HCT116 (cell line): ENCODE data around the gene RNASEL. TPM values are rescaled to one million over a fixed set of nuclear protein-coding genes. Genes with fewer than 3 reads are reported as not detected.
"Not testable (repeated sequence)": the region's sequence is repeated elsewhere in the genome, so short reads cannot be mapped to it uniquely, and the experiment has no call there.

Experiments used
- ATAC-seq: fragments of 200-7000 bp; cut with Tn5 transposase; 2 replicates; pipeline ENCODE4 v1.9.1; 2020; ENCODE audit warnings: mild to moderate bottlenecking, moderate library complexity
- BruUV-seq: library from RNA; stranded (reverse); fragments of 400-500 nt; replicated peaks from 2 replicates; lab custom pipeline; 2021; lab: Mats Ljungman, UMichigan
- CTCF ChIA-PET: fragments of 300-600 bp; sonication (Branson Sonifier 250); formaldehyde crosslinking; loops from one replicate; lab custom pipeline; 2021; ENCODE audit warnings: antibody characterized with exemption; lab: Charles Lee
- POLR2A ChIA-PET: fragments of 300-600, 350-600 bp; sonication (Branson Sonifier 250); formaldehyde crosslinking; loops from one replicate; lab custom pipeline; 2021; ENCODE audit warnings: antibody characterized with exemption; lab: Charles Lee
- RAD21 ChIA-PET, 2 experiments: fragments of 300-600 bp; sonication (Branson Sonifier 250); formaldehyde crosslinking; loops; one replicate each; lab custom pipeline; 2023; ENCODE audit warnings: low total read pairs in 2 of 2; ENCODE audit not compliant: uncharacterized antibody in 2 of 2, unreplicated experiment in 2 of 2, low non-redundant PET in 1 of 2; lab: Charles Lee
- DNase-seq: peaks from one replicate; pipeline ENCODE4 v3.0.0-alpha.2; 2010; ENCODE audit warnings: low read depth, low spot score
- H2AFZ ChIP-seq: fragments of 200-600 bp; shearing (Covaris generic), sonication (generic); 2 replicates; pipeline ENCODE4 v1.6.1; 2017; ENCODE audit warnings: low read depth, mixed run types, mixed read lengths, antibody characterized with exemption, low read length; ENCODE audit not compliant: poor library complexity, severe bottlenecking
- H3K27ac ChIP-seq: 2 replicates; pipeline ENCODE4 v1.5.1; 2012; ENCODE audit warnings: low read depth, low read length
- H3K27me3 ChIP-seq: fragments of 200-600 bp; sonication (generic); 2 replicates; pipeline ENCODE4 v1.6.1; 2016; ENCODE audit warnings: mixed run types, low read length, mixed read lengths; ENCODE audit not compliant: insufficient read depth
- H3K36me3 ChIP-seq, 2 experiments: fragments of 200-500 bp in 1 of 2; fragments of 200-600 bp in 1 of 2; sonication (Bioruptor generic) in 1 of 2; sonication (generic) in 1 of 2; 2 replicates each; pipeline versions ENCODE4 v1.5.1 to v1.6.1; 2014 to 2016; ENCODE audit warnings: low read length in 2 of 2, inconsistent platforms in 1 of 2, mixed read lengths in 1 of 2, mixed run types in 1 of 2; ENCODE audit not compliant: insufficient read depth in 2 of 2, control insufficient read depth in 1 of 2
- H3K4me1 ChIP-seq, 2 experiments: fragments of 200-600 bp in 1 of 2; sonication (generic) in 1 of 2; 2 replicates each; pipeline versions ENCODE4 v1.5.1 to v1.6.1; 2012 to 2017; ENCODE audit warnings: low read length in 2 of 2, inconsistent platforms in 1 of 2, mild to moderate bottlenecking in 1 of 2, mixed read lengths in 1 of 2, mixed run types in 1 of 2, moderate library complexity in 1 of 2; ENCODE audit not compliant: insufficient read depth in 2 of 2, control insufficient read depth in 1 of 2
- H3K4me2 ChIP-seq: fragments of 200-600 bp; sonication (generic); 2 replicates; pipeline ENCODE4 v1.6.1; 2017; ENCODE audit warnings: mixed run types, low read length, mixed read lengths
- H3K4me3 ChIP-seq, 2 experiments: fragments of 200-600 bp in 1 of 2; sonication (generic) in 1 of 2; replicated peaks in 1 of 2; 2 replicates each; pipeline ENCODE4 v1.5.1; 2011 to 2016; ENCODE audit warnings: low read length in 2 of 2, control low read depth in 1 of 2, low read depth in 1 of 2, mild to moderate bottlenecking in 1 of 2, mixed read lengths in 1 of 2, mixed run types in 1 of 2
- H3K79me2 ChIP-seq: fragments of 200-600 bp; sonication (generic); 2 replicates; pipeline ENCODE4 v1.6.1; 2017; ENCODE audit warnings: mild to moderate bottlenecking, mixed run types, low read length, moderate library complexity, mixed read lengths; ENCODE audit not compliant: insufficient read depth
- H3K9ac ChIP-seq: fragments of 200-600 bp; sonication (generic); 2 replicates; pipeline ENCODE4 v1.6.1; 2016; ENCODE audit warnings: low read length, mixed read lengths
- H3K9me2 ChIP-seq: fragments of 200-600 bp; sonication (generic), shearing (Covaris generic); 2 replicates; pipeline ENCODE4 v1.6.1; 2017; ENCODE audit warnings: mixed run types, mild to moderate bottlenecking, moderate library complexity; ENCODE audit not compliant: insufficient read depth
- H3K9me3 ChIP-seq, 2 experiments: fragments of 200-500 bp in 1 of 2; fragments of 200-600 bp in 1 of 2; sonication (Bioruptor generic) in 1 of 2; sonication (generic) in 1 of 2; 2 replicates each; pipeline ENCODE4 v1.6.1; 2014 to 2017; ENCODE audit warnings: low read length in 2 of 2, mixed read lengths in 2 of 2, inconsistent platforms in 1 of 2, low read depth in 1 of 2, mild to moderate bottlenecking in 1 of 2, mixed run types in 1 of 2, moderate library complexity in 1 of 2; ENCODE audit not compliant: control insufficient read depth in 1 of 2, insufficient read depth in 1 of 2
- H4K20me1 ChIP-seq: fragments of 200-600 bp; sonication (generic), shearing (Covaris generic); 2 replicates; pipeline ENCODE4 v1.6.1; 2017; ENCODE audit warnings: mixed run types, mild to moderate bottlenecking, moderate library complexity; ENCODE audit not compliant: insufficient read depth
- EZH2phosphoT487 ChIP-seq: fragments of 200-600 bp; IDR thresholded peaks from 2 replicates; pipeline ENCODE4 v1.6.1; 2018; ENCODE audit warnings: antibody characterized with exemption, borderline replicate concordance
- POLR2A ChIP-seq: IDR thresholded peaks from 2 replicates; pipeline ENCODE4 v1.7.0; 2011; ENCODE audit warnings: borderline replicate concordance; ENCODE audit not compliant: insufficient read depth, insufficient read length; ENCODE audit errors: extremely low read depth
- ZBTB33 ChIP-seq: IDR thresholded peaks from 2 replicates; pipeline ENCODE4 v1.6.1; 2011; ENCODE audit warnings: mild to moderate bottlenecking, low read length, moderate library complexity; ENCODE audit not compliant: insufficient replicate concordance; ENCODE audit errors: extremely low read depth
- intact Hi-C: fragments of 100-400 bp; cut with micrococcal nuclease; formaldehyde crosslinking; loops from 2 replicates; pipeline ENCODE4 v1.10.0; 2022
- total RNA-seq: library from RNA; stranded (reverse); gene quantifications from one replicate; pipeline ENCODE4 v1.2.1, GENCODE V29; 2021; ENCODE audit not compliant: unreplicated experiment
- TF ChIP-seq, protein P1 (sequence below): IDR thresholded peaks from 2 replicates; pipeline ENCODE4 v1.6.1; 2012
- TF ChIP-seq, protein P2 (sequence below), 3 experiments: fragments of 200-600 bp in 1 of 3; sonication (generic) in 1 of 3; IDR thresholded peaks in 2 of 3; conservative IDR thresholded peaks in 1 of 3; 2 replicates each; pipeline ENCODE4 v1.5.1; 2012 to 2017; ENCODE audit warnings: low read depth in 2 of 3, low read length in 2 of 3, antibody characterized with exemption in 1 of 3, borderline replicate concordance in 1 of 3, control low read depth in 1 of 3, mild to moderate bottlenecking in 1 of 3, mixed read lengths in 1 of 3, mixed run types in 1 of 3, moderate library complexity in 1 of 3; ENCODE audit not compliant: insufficient read depth in 1 of 3

The RNASEL gene
- total RNA-seq, 1 experiment from 2014 or later: 2.9 TPM

DNA sequence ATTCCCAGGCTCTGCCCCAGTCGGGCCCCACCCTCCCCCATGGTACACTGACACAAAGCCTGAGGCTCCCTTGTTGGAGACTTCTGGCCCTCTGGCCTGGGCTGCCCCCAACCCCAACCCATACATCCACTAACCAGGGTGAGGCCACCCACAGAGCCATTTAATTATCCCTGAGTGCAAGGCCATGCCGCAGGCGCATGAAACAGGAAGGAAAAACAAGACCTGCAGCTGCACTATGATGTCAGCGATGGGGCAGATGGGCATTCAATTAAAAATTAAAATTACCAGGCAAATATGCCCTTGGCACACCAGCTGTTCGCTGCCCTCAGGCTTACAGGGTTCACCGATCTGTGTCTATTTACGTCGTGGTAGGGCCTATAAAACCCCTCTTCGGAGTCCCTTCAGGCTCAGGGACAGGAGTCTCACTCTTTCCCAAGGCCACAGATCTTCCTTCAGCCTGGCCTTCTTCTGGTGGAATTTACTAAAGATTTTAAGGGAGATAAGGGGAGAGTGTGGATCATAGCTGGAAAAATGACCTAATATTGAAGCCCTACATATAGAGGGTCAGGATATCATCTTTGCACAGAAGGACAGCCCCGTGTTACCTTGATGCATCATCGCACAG lies 44.7 kb upstream of the RNASEL start:
- Histone ChIP-seq H4K20me1 (no peaks in the 10 kb centered on the region), H3K27me3 (no peaks in the 10 kb centered on the region), H3K9me3 (no peaks in the 10 kb centered on the region), H3K4me1 (peaks cover 3 to 10% of the 10 kb centered on the region in 2 experiments; a peak in 3 of 4 replicates), H3K9me2 (no peaks in the 10 kb centered on the region), H3K36me3 (no peaks in the 10 kb centered on the region), H2AFZ (no peak overlapping the region), H3K9ac (no peak overlapping the region), H3K4me2 (no peak overlapping the region), H3K27ac (no peak overlapping the region), H3K4me3 (no peak overlapping the region), H3K79me2 (no peaks in the 10 kb centered on the region)
- no peak for DNase-seq
- no TSS peak for BruUV-seq
- ATAC-seq: no peak; the same call in 1 of the 2 replicates
- intact Hi-C loops: no loop called here
- CTCF ChIA-PET: no interaction called here
- no peak for TF ChIP-seq POLR2A
- TF ChIP-seq, protein P1, sequence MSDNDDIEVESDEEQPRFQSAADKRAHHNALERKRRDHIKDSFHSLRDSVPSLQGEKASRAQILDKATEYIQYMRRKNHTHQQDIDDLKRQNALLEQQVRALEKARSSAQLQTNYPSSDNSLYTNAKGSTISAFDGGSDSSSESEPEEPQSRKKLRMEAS: no peak
- RAD21 ChIA-PET: no interaction called here
- POLR2A ChIA-PET: no interaction called here

GRCh38 chr1:182633031-182633430 lies 44.0 kb upstream of the RNASEL start:
- no peak overlapping the region for H2AFZ ChIP-seq
- no peaks in the 10 kb centered on the region for H4K20me1 ChIP-seq
- peaks cover 3 to 10% of the 10 kb centered on the region in 2 experiments; a peak in 3 of 4 replicates for H3K4me1 ChIP-seq
- CTCF ChIA-PET: no interaction called here
- no peak overlapping the region for H3K9ac ChIP-seq
- no TSS peak for BruUV-seq
- H3K4me2 ChIP-seq: no peak overlapping the region
- no peaks in the 10 kb centered on the region for H3K9me2 ChIP-seq
- intact Hi-C loops: no loop called here
- H3K4me3 ChIP-seq: no peak overlapping the region
- TF ChIP-seq, protein P2, sequence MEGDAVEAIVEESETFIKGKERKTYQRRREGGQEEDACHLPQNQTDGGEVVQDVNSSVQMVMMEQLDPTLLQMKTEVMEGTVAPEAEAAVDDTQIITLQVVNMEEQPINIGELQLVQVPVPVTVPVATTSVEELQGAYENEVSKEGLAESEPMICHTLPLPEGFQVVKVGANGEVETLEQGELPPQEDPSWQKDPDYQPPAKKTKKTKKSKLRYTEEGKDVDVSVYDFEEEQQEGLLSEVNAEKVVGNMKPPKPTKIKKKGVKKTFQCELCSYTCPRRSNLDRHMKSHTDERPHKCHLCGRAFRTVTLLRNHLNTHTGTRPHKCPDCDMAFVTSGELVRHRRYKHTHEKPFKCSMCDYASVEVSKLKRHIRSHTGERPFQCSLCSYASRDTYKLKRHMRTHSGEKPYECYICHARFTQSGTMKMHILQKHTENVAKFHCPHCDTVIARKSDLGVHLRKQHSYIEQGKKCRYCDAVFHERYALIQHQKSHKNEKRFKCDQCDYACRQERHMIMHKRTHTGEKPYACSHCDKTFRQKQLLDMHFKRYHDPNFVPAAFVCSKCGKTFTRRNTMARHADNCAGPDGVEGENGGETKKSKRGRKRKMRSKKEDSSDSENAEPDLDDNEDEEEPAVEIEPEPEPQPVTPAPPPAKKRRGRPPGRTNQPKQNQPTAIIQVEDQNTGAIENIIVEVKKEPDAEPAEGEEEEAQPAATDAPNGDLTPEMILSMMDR (IDR thresholded peaks at IDR 0.05 in 2 of 3, conservative IDR thresholded peaks at IDR 0.05 in 1 of 3; ENCODE audit: borderline replicate concordance in 1 of 3, insufficient read depth in 1 of 3, low read depth in 2 of 3, low read length in 2 of 3): no peak
- TF ChIP-seq ZBTB33: no peak
- TF ChIP-seq EZH2phosphoT487: no peak
- TF ChIP-seq, all 23 proteins: peak for 0
- H3K27me3 ChIP-seq: no peaks in the 10 kb centered on the region
- H3K79me2 ChIP-seq: no peaks in the 10 kb centered on the region
- H3K27ac ChIP-seq: no peak overlapping the region
- ChIA-PET POLR2A (no interaction called here), RAD21 (no interaction called here)
- no peak for DNase-seq
- H3K36me3 ChIP-seq: no peaks in the 10 kb centered on the region
- no peaks in the 10 kb centered on the region for H3K9me3 ChIP-seq
- no peak for ATAC-seq

GRCh38 chr1:182632441-182632857 lies 43.4 kb upstream of the RNASEL start:
- RAD21 ChIA-PET, ATAC-seq, CTCF ChIA-PET, H3K4me1 ChIP-seq, H3K27me3 ChIP-seq, H3K4me3 ChIP-seq, H3K9me3 ChIP-seq, H3K4me2 ChIP-seq, DNase-seq, H3K79me2 ChIP-seq, H3K27ac ChIP-seq, H2AFZ ChIP-seq, POLR2A ChIA-PET, BruUV-seq, H3K36me3 ChIP-seq, H4K20me1 ChIP-seq, intact Hi-C loops, H3K9me2 ChIP-seq, H3K9ac ChIP-seq: not testable (repeated sequence)
